Anterior cingulate cortex (tissue), 58 donors: Measurements from ENCODE around the gene MRTO4.
"Not testable (repeated sequence)": the region's sequence is repeated elsewhere in the genome, so short reads cannot be mapped to it uniquely, and the experiment has no call there.

ENCODE experiments used
- DNase-seq, 58 donors: peaks; one replicate each; lab custom pipeline; 2025; lab: John Stamatoyannopoulos, UW

MRTO4 gene

DNA sequence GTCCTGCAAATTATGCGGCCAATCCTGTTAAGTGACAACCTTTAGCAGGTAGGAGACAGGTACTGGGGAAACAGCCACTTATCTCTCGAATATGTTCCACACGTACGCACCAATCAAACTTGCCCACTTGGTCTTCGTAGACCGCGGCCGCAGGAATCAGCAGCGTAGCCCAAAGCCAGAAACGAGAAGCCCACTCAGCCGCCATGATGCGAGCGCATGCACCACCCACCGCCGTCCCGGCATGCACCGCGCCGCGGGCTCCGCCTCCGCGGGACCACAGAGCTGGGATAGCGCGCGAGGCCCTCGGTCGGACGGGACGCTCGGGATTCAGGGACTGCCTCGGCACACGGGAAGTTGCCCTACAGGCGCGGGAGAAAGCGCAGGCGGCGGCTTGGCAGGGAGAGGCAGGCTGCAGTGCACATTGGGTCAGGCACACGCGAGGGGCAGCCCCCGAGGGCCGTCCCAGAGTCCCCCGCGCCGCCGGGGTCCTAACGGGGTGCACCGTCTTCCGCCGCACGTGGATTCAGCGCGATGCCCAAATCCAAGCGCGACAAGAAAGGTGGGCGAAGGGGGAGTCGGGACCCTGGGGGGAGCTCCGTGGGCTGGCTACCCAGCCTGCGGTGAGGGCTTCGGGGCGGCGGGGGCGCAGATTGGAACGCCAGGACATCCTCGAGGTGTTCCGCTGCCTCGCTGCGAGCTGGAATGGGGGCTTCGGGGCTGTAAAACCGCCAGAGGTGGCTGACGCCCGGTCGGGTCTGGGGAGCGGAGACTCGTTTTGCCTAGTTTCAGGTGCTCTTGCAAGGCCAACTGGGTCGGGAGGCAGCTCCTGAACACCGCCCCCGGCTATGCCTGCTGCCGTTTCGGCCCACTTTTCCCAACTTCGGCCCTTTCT, at the start of gene MRTO4, which contains the start of gene EMC1:
MRTO4 (plus strand) TSS at position 501 of the 892 bp plus-strand sequence; CDS start at position 532, 31 bp downstream.
EMC1 (minus strand) TSS at position 220 of the 892 bp plus-strand sequence; CDS start at position 205, 15 bp downstream.
- peak; percentile 6 to 97 (median 85) for DNase-seq

DNA sequence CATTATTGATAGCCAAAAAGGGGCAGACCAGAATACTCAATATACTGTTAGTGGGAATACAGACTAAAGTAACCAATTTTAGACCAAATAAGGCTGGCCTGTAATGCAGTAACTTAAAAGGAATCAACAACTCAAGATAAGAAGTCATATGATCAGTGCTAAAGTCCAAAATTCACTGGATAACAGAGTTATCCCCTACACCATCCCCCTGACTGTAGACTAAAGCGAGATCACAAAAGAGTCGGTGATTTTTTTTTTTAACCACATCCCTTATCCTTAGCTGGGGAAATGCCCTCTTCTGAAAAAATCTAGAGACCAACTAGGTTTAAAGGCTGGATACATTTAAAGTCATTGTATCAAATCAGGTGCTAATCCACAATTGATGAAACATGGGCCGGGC, 49.2 kb upstream of the MRTO4 start:
- no peak for DNase-seq

DNA sequence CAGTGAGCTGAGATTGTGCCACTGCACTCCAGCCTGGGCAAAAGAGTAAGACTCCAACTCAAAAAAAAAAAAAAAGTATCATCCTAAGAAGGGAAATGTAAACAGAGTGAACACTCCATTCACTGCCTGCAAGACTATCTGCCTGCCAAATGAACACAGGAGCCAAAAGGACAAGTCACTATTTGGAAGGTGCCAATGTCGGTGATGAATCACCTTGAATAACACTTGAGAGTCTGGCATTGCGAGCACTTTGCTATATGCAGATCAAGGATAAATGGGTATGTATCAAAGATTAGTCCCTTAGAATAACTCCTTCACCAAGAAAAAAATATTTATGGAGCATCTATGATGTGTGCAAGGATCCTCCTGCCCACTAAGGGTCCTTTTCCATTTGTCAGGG, 48.2 kb upstream of the MRTO4 start:
- DNase-seq = peak in 1 of 58 donors; percentile 10

DNA sequence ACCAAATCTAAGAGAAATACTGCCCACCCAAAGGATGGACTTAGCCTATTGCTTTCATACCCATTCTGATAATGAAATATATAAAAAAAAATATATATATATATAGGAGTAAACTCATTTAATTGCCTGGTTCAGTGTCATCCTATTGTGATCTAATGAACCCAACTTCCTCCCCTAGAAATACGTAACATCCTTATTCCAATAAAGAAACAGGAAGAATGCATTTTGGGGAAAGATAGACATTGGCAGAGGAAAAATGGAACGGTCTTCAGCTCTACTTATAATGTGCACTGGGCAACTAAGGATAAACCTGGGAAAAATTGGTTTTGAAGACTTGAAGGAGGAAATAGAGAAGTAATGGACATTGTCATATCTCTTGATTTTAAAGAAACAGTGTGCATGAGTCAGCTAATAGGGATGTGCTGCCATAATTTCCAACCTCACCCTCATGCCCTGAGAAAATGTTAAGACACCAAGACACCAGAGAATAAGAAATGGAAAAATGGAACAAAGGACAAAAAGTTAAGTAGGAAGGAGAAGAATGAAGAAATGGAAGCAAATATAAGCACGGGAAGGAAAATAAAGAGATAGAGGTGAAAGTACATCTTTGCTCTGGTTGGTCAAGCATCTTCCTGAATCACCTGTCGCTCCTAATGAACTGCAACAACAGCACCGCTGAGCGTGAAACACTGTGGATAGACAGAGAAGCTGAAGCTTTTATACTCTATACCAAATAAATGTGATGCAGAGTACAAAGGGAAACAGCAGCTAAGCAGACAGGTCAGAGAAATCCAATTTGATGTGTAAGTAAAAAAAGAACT, 46.9 kb upstream of the MRTO4 start:
- no peak for DNase-seq

DNA sequence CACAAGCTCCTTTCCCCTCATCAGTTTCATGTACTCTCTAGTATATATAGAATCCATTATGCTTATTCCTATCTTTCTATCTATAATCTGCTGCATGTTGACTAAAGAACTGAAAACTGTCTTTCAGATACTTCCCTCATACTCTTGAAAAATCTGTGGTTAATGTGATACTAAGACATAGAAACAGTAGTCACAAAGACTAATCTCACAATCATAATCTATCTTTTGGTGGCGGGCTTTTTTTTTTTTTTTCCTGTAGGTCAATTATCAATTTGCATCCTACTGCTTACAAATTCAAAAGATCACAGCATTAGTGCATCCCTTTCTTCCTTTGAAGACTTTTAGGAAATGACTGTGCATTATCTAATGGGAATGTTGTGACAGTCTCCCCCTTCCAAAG, 46.2 kb upstream of the MRTO4 start:
- no peak for DNase-seq

DNA sequence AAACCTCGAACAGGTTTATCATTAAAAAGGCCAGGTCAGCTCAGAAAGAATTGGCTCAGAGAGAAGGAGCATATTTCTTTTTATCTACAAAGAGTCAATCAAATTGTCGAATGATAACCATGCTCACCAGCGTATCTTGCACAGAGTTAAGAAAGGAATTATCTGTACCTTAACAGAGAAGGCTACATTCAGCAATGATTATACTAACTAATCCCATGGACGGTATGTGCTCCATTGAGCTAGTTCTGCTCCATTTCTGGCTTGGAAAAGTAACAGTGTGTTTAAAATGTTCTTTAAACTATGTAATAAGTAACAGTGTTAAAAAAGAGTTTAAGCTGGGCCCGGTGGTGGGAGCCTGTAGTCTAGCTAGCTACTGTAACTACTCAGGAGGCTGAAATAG, 45.8 kb upstream of the MRTO4 start:
- DNase-seq = no peak

DNA sequence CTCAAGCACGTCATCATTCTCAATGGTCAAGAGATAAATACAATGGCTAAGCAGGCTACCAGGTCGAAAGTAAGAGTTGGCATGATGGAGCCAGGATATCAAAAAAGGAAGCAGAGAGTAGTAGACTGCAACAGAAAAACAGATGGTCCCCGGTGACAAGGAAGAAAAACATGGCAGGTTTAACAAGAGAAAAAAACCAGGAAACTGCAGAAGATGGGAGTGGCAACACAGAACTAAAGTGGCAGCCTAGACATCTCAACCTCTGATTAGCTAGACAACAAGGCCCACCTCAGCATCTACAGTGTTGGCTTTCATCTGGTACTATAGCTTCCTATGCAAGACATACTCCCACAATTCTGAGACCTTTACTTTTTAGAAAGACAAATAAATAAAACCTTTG, 44.7 kb upstream of the MRTO4 start:
- no peak for DNase-seq

DNA sequence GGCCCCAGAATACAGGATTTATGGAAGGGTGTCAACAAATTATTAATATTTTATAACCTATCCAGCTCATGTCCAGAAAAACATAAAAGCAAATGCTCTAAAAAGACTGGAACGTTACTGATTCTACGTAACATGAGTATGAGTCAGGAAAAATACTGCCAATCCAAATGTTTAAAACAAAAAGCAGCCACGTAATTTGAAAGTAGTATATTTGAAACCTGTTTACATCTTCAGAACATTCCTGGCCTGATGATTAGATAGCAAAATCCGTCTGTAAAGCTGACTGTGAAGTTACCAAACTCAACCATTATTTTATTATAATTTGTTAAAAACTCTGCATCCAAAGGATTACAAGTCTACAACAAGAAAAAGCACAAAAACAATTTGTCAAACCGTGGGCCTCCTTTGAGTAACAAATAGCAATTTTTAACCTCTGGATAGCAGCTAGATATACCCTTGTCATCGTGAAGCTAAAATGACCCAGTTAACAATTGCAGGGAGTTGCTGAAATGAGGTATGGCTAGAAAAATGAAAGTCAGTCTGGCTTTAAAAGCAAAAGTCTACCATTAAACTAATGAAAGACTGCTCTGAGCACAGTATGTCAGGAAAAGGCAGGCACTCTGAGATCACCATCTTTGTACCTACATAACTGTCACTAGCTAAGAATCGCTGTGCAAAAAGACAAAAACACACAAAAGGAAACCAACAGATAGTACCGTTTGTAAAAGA, 42.7 kb upstream of the MRTO4 start:
- no peak for DNase-seq

DNA sequence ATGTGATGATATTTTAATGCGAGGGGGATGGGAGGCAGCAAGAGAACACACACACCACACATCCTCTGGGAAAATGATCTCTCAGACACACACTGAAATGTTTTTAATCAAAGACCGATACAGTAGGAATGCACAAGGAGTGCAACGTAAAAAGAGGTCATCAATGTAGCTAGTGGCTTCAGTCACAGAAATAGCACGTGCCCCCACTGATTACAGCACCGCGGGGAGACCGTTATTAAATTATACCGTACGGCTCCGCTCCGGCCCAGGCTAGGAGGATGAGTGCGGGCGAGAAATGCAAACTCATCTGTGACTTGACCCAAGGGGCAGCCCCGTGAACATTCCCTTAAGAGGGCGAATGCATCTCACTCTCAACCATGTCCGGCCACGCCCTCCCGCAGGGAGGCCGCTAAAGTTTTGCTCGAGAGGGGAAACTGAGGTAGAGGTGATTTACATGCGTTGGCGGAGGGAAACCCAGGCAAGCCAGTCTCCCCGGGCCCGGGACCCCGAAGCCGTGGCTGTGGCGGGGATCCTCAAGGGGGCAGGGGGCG, 42.1 kb upstream of the MRTO4 start:
- peak in 4 of 58 donors; percentile 31 to 49 (median 45) for DNase-seq

DNA sequence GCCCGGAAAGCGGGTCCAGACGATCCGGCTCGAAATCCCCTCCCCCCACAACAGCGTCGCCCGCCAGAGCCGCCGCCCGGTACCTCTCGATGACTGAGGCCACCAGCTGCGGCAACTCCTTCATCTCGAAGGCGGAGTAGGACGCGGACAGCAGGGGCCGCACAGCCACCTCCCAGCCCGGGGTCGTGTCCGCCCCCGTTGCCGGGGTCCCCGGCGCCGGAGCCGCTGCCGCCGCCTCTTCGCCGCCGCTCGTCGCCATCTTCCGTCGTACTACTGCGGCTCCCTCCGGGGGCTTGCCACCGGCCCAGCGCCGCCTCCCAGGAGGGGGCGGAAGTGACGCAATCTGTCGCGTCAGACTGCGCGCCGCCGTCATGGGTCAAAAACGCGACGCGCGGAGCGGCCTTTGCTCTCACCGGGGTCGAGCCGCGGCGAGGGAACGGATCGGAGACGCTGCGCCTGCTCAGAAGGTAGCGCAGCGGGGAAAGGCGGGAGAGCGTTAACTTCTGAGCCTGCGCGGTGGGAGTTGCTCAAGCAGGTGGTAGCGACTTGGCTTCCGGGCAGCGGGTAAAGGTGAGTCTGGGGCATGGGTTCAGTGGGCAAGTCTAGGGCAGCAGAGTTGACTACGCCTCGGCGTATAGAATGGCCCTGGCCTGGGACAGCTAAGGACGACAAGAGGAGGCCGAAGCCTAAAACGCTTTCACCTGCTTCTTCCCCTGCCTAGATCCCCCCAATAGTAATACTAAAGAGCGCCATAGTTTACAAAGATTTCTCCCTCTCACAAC, 41.4 kb upstream of the MRTO4 start, which contains the start of gene UBR4:
UBR4 (minus strand) TSS at position 277 of the 782 bp plus-strand sequence; CDS start at position 259, 18 bp downstream.
- peak; percentile 54 to 95 (median 90) for DNase-seq

DNA sequence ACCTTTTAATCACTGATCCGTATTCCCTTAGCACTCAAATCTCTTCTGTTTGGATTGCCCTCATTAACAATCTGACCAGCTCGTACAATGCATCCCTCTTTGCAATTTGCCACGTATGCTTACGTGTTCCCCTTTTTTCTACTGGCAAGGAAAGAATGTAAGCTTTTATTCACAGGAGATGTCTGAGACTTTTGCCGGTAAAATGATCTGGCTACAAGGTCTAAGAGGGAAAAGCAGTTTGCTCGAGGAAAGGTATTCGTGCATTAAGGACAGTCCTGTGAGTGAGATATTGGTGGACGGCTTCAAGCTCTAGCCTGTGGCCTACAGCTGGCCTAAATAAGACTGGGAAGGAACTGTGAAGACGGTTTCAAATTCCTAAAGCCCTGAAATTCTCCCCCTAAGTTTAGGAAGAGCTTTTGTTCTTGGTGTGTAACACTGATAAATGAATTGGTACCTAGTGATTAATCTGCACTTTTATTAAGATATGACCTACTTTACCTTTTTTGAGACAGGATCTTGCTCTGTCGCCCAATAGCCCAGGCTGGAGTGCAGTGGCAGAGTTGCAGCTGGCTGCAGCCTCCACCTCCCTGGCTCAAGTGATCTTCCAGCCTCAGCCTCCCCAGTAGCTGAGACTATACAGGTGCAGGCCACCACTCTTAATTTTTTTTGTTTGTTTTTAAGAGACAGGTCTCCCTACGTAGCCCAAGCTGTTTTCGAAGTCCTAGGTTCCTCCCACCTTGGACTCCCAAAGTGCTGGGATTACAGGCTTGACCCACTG, 40.6 kb upstream of the MRTO4 start:
- peak in 1 of 58 donors; percentile 32 for DNase-seq

DNA sequence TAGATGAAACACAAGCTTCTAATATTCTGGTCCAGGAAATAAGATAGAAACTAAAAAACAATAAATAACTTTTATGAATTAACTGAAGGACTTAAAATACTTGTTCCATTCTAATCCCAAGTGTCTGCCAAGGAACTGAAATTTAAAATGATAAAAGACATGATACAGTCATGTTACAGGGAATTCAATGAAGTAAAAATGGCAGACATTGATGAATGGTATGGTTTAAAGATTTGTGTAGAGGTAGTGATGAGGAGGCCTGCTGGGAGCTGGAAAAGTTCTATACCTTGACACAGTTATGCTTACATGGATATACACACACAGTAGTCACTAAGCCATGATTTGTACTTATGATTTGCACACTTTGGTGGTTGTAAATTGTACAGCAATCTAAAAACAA, 39.4 kb upstream of the MRTO4 start:
- no peak for DNase-seq

DNA sequence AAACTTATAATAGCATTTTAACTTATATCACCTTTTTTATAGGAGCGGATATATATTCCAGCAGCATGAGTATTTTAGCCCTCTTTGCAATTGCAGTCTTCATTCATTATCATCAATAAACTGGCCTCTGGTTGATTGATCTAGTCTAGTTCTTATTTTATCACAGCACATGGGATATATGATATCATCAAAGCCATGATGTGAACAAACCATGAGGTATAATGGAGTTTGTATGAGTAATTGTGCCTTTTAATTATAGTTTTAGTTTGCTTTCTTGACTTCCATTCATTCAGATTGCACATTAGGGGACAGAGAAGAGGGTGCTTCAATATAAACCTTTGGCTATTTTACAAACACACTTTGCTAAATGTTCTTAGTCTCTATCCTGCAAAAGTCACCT, 38.0 kb upstream of the MRTO4 start:
- no peak for DNase-seq

DNA sequence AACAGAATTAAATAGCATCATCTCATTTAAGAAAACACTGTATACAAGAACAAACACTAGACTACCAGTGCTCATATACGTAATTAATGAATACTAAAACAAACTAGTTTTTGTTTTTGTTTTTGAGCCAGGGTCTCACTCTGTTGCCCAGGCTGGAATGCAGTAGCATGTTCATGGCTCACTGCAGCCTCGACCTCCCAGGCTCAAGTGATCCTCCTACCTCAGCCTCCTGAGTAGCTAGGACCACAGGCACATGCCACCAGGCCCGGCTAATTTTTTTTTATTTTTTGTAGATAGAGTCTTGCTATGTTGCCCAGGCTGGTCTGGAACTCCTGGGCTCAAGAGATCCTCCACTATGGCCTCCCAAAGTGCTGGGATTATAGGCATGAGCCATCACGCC, 35.0 kb upstream of the MRTO4 start:
- not testable (repeated sequence) for DNase-seq

DNA sequence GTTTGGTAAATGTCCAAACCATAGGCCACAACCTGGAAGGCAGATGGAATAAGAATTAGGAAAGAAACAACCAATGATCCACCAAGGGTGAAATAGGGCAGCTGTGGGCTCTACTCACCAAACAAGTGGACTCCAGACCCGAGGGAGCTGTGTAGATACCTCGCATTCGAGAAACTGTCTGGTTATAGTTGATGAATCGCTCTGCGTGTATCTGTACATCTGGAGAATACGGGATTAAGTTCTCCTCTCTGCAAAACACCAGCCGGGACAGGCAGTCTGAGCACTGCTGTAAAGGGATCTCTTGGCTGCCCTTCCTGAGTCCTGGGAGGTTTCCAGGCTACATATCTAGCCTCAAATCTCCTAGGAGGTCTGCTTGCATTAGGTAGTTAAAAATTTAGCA, 32.2 kb upstream of the MRTO4 start:
- no peak for DNase-seq

DNA sequence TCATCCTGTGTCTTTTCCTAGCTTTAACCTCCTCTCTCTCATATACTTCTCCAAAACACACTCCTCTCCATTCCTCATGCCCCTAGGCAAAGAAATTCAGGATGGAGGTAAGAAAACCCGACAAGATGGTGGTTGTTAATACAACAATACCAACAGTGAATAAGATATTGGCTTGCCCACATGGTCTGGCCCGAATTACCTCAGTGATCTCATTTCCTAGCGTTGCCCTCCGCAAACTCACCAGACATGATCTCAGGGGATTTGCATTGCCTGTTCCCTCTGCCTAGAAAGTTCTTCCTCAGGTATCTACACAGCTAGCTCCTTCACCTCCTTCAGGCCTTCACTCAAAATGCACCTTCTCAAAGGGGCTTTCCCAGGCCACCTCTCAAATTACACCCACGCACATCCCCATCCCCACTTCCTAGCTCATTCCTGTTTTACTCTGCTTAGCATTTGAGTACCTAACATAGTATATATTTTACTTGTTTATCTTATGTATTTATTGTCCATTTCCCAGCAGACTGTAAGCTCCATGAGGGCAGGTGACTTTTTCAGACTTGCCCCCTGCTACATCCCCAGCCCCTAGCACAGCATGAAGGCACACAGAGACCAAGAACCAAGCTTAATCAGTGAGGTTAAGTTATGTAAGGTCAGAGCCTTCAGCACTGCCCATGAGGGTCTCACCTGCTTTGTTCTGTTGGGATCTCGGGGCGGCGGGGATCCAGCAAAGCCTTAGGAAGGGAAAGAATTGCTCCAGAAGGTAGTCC, 31.3 kb upstream of the MRTO4 start:
- no peak for DNase-seq

DNA sequence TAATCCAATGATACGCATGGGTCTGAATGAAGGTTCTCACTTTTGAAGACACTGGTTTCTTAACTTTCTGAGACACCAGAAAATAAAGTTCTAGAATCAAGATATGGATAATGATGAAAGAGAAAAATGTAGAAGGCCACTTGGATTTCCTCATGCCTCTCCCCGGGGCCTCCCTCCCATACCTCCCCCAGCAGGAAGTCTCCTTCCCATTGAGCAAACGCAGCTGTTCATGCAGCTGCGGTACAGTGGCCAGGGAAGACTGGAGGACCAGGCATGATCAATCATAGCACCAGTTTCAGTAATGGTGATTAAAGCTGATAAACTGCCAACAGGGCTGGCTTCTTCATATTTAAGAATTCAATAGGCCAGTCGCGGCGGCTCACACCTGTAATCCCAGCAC, 30.6 kb upstream of the MRTO4 start:
- DNase-seq = no peak

DNA sequence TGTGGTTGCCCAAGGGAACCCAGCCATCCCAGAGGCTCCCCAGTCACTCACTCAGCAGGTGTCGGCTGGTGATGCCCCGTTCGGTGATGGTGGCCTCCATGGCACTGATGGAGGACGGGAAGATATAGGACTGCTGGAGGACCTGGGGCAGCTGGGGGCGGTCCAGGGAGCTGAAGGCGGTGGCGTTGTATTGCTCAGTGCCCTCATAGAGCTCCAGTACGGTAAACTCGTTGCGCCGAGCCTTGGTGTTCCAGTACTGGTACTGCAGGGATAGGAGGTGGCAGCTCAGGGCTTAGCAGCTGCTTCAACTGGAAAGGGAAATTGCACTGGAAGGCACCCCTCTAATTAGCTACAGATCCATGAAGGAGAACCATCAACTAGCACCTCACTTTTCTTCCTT, 29.0 kb upstream of the MRTO4 start:
- DNase-seq = no peak
